MM.1S (cell line): ENCODE data around the gene C3orf85.

Experiments
- DNase-seq: peaks from one replicate; pipeline ENCODE4 v3.0.0-alpha.2; 2015
- H2AFZ ChIP-seq: fragments of 300-600 bp; sonication (generic); 2 replicates; pipeline ENCODE4 v1.6.0; 2016; ENCODE audit warnings: antibody characterized with exemption, low read length
- H3F3A ChIP-seq: fragments of 300-600 bp; sonication (generic); 2 replicates; pipeline ENCODE4 v1.6.1; 2016; ENCODE audit warnings: mild to moderate bottlenecking, antibody characterized with exemption, low read length, moderate library complexity, mixed read lengths; ENCODE audit not compliant: insufficient read depth
- H3K27ac ChIP-seq: fragments of 300-600 bp; sonication (generic); 2 replicates; pipeline ENCODE4 v1.5.1; 2016; ENCODE audit warnings: mild to moderate bottlenecking, low read length
- H3K27me3 ChIP-seq: fragments of 300-600 bp; sonication (generic); replicated peaks from 2 replicates; pipeline ENCODE4 v1.6.0; 2016; ENCODE audit warnings: low read length; ENCODE audit not compliant: insufficient read depth
- H3K36me3 ChIP-seq: fragments of 300-600 bp; sonication (generic); replicated peaks from 2 replicates; pipeline ENCODE4 v1.6.1; 2016; ENCODE audit warnings: mild to moderate bottlenecking, low read length, mixed read lengths; ENCODE audit not compliant: insufficient read depth
- H3K4me1 ChIP-seq: fragments of 300-600 bp; sonication (generic); 2 replicates; pipeline ENCODE4 v1.6.1; 2016; ENCODE audit warnings: low read length, mixed read lengths
- H3K4me2 ChIP-seq: fragments of 300-600 bp; sonication (generic); 2 replicates; pipeline ENCODE4 v1.6.0; 2016; ENCODE audit warnings: low read depth, low read length
- H3K4me3 ChIP-seq: fragments of 300-600 bp; sonication (generic); 2 replicates; pipeline ENCODE4 v1.5.1; 2016; ENCODE audit warnings: low read length, mixed read lengths
- H3K79me2 ChIP-seq: fragments of 300-600 bp; sonication (generic); 2 replicates; pipeline ENCODE4 v1.6.1; 2016; ENCODE audit warnings: mixed run types, low read length, mixed read lengths
- H3K9ac ChIP-seq: fragments of 300-600 bp; sonication (generic); 2 replicates; pipeline ENCODE4 v1.6.1; 2016; ENCODE audit warnings: low read length, mixed read lengths
- H3K9me2 ChIP-seq: fragments of 300-600 bp; sonication (generic); replicated peaks from 2 replicates; pipeline ENCODE4 v1.6.1; 2016; ENCODE audit warnings: mild to moderate bottlenecking, low read length, mixed read lengths; ENCODE audit not compliant: insufficient read depth
- H3K9me3 ChIP-seq: fragments of 300-600 bp; sonication (generic); replicated peaks from 2 replicates; pipeline ENCODE4 v1.6.1; 2016; ENCODE audit warnings: mild to moderate bottlenecking, low read length, mixed read lengths; ENCODE audit not compliant: insufficient read depth
- H4K20me1 ChIP-seq: fragments of 300-600 bp; sonication (generic); 2 replicates; pipeline ENCODE4 v1.6.1; 2016; ENCODE audit warnings: mild to moderate bottlenecking, low read length, moderate library complexity, mixed read lengths; ENCODE audit not compliant: insufficient read depth
- CTCF ChIP-seq: fragments of 300-600 bp; sonication (generic); IDR thresholded peaks from 2 replicates; pipeline ENCODE4 v1.5.1; 2016; ENCODE audit warnings: antibody characterized with exemption, low read length, mixed read lengths
- EZH2 ChIP-seq: fragments of 300-600 bp; sonication (generic); optimal IDR thresholded peaks from 2 replicates; pipeline ENCODE3; 2017; ENCODE audit warnings: low read depth, mild to moderate bottlenecking, antibody characterized with exemption, low read length, mixed read lengths
- EZH2phosphoT487 ChIP-seq: fragments of 300-600 bp; sonication (generic); IDR thresholded peaks from 2 replicates; pipeline ENCODE4 v1.6.1; 2018; ENCODE audit warnings: antibody characterized with exemption, low read length

Gene C3orf85

GRCh38 chr3:109191421-109191820, 54.9 kb downstream of the C3orf85 start:
- no peaks in the 10 kb centered on the region for H4K20me1 ChIP-seq
- no peak overlapping the region for H3K27ac ChIP-seq
- H3K4me1 ChIP-seq, result no peaks in the 10 kb centered on the region
- H3K27me3 ChIP-seq, result no peaks in the 10 kb centered on the region
- no peak for DNase-seq
- TF ChIP-seq EZH2phosphoT487 (no peak), EZH2 (no peak), CTCF (no peak)
- H3K4me3 ChIP-seq, result no peak overlapping the region
- no peaks in the 10 kb centered on the region for H3K79me2 ChIP-seq
- no peaks in the 10 kb centered on the region for H3K9me3 ChIP-seq
- no peak overlapping the region for H3K9ac ChIP-seq
- no peaks in the 10 kb centered on the region for H3K36me3 ChIP-seq
- no peaks in the 10 kb centered on the region for H3K9me2 ChIP-seq
- no peak overlapping the region for H3K4me2 ChIP-seq
- H2AFZ ChIP-seq, result no peak overlapping the region
- no peaks in the 10 kb centered on the region for H3F3A ChIP-seq

- Histone ChIP-seq H3K36me3 (no peaks in the 10 kb centered on the region), H3K27ac (no peak overlapping the region), H3K4me3 (no peak overlapping the region), H3F3A (no peaks in the 10 kb centered on the region), H3K9me3 (no peaks in the 10 kb centered on the region), H3K27me3 (no peaks in the 10 kb centered on the region), H3K9me2 (no peaks in the 10 kb centered on the region), H3K4me2 (no peak overlapping the region), H3K9ac (no peak overlapping the region), H4K20me1 (no peaks in the 10 kb centered on the region), H3K4me1 (no peaks in the 10 kb centered on the region), H2AFZ (no peak overlapping the region), H3K79me2 (no peaks in the 10 kb centered on the region)
- no peak for DNase-seq
- no peak for TF ChIP-seq CTCF
- TF ChIP-seq EZH2phosphoT487, result no peak
- TF ChIP-seq EZH2, result no peak
These were observed 59.3 kb downstream of the C3orf85 start for GRCh38 chr3:109195815-109196214.
